Measurements from ENCODE around the gene CD7.

CD7 gene

DNA sequence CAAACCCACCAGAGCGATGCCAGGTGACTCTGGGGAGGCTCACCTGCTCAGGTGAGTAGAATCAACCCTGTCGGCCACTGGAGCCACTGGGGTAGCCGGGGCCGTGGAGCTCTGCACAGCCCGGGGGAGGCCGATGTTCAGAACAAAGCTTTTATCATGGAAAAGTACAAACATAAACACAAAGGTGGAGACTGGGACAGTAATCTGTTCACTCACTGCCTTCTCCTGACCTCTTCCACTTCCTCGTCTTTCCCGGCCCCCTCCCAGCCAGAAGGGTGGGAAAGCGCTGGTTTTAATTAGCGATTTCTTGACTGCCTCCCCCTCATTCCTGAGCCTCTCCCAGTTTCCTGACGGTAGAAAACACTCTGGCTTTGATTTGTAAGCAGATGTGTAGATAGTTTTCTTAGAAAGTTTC lies 31.9 kb upstream of the CD7 start:
- ATAC-seq: no peak

GRCh38 chr17:82348866-82349265 lies 31.5 kb upstream of the CD7 start:
- TF ChIP-seq ZNF565 (CRISPR knock-in tag; conservative IDR thresholded peaks at IDR 0.05; ENCODE audit: low read depth) (no peak), OSR1 (CRISPR knock-in tag; IDR thresholded peaks at IDR 0.05) (no peak), CSRNP3 (CRISPR knock-in tag; IDR thresholded peaks at IDR 0.05) (no peak), ESRRG (CRISPR knock-in tag; IDR thresholded peaks at IDR 0.05) (no peak), ISL1 (CRISPR knock-in tag; IDR thresholded peaks at IDR 0.05) (no peak), ZNF8 (CRISPR knock-in tag; IDR thresholded peaks at IDR 0.05) (no peak), GLIS3 (CRISPR knock-in tag; IDR thresholded peaks at IDR 0.05) (no peak), ARNTL (CRISPR knock-in tag; IDR thresholded peaks at IDR 0.05; ENCODE audit: borderline replicate concordance, low read depth) (no peak), RARB (CRISPR knock-in tag; IDR thresholded peaks at IDR 0.05) (no peak), ZFP30 (CRISPR knock-in tag; IDR thresholded peaks at IDR 0.05) (no peak), SNAI2 (CRISPR knock-in tag; IDR thresholded peaks at IDR 0.05) (no peak), CSDC2 (CRISPR knock-in tag; IDR thresholded peaks at IDR 0.05) (no peak), ZC3H10 (CRISPR knock-in tag; IDR thresholded peaks at IDR 0.05) (no peak), TCF4 (CRISPR knock-in tag; IDR thresholded peaks at IDR 0.05; ENCODE audit: borderline replicate concordance) (no peak), PPARA (CRISPR knock-in tag; IDR thresholded peaks at IDR 0.05; ENCODE audit: borderline replicate concordance) (no peak)
- TF ChIP-seq, protein P1, sequence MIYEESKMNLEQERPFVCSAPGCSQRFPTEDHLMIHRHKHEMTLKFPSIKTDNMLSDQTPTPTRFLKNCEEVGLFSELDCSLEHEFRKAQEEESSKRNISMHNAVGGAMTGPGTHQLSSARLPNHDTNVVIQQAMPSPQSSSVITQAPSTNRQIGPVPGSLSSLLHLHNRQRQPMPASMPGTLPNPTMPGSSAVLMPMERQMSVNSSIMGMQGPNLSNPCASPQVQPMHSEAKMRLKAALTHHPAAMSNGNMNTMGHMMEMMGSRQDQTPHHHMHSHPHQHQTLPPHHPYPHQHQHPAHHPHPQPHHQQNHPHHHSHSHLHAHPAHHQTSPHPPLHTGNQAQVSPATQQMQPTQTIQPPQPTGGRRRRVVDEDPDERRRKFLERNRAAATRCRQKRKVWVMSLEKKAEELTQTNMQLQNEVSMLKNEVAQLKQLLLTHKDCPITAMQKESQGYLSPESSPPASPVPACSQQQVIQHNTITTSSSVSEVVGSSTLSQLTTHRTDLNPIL (CRISPR knock-in tag; IDR thresholded peaks at IDR 0.05; ENCODE audit: low read depth): no peak
- TF ChIP-seq, protein P2, sequence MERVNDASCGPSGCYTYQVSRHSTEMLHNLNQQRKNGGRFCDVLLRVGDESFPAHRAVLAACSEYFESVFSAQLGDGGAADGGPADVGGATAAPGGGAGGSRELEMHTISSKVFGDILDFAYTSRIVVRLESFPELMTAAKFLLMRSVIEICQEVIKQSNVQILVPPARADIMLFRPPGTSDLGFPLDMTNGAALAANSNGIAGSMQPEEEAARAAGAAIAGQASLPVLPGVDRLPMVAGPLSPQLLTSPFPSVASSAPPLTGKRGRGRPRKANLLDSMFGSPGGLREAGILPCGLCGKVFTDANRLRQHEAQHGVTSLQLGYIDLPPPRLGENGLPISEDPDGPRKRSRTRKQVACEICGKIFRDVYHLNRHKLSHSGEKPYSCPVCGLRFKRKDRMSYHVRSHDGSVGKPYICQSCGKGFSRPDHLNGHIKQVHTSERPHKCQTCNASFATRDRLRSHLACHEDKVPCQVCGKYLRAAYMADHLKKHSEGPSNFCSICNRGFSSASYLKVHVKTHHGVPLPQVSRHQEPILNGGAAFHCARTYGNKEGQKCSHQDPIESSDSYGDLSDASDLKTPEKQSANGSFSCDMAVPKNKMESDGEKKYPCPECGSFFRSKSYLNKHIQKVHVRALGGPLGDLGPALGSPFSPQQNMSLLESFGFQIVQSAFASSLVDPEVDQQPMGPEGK (CRISPR knock-in tag; IDR thresholded peaks at IDR 0.05; ENCODE audit: borderline replicate concordance): no peak
- TF ChIP-seq, protein P3, sequence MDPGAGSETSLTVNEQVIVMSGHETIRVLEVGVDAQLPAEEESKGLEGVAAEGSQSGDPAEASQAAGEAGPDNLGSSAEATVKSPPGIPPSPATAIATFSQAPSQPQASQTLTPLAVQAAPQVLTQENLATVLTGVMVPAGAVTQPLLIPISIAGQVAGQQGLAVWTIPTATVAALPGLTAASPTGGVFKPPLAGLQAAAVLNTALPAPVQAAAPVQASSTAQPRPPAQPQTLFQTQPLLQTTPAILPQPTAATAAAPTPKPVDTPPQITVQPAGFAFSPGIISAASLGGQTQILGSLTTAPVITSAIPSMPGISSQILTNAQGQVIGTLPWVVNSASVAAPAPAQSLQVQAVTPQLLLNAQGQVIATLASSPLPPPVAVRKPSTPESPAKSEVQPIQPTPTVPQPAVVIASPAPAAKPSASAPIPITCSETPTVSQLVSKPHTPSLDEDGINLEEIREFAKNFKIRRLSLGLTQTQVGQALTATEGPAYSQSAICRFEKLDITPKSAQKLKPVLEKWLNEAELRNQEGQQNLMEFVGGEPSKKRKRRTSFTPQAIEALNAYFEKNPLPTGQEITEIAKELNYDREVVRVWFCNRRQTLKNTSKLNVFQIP (CRISPR knock-in tag; IDR thresholded peaks at IDR 0.05; ENCODE audit: borderline replicate concordance, low read depth): no peak
- ATAC-seq: no peak

More for the DNA sequence above, 31.9 kb upstream of the CD7 start:
- TF ChIP-seq ZC3H10 (CRISPR knock-in tag; IDR thresholded peaks at IDR 0.05) (no peak), TCF4 (CRISPR knock-in tag; IDR thresholded peaks at IDR 0.05; ENCODE audit: borderline replicate concordance) (no peak), TOX (CRISPR knock-in tag; IDR thresholded peaks at IDR 0.05; ENCODE audit: borderline replicate concordance) (no peak), GLIS3 (CRISPR knock-in tag; IDR thresholded peaks at IDR 0.05) (no peak), ARNTL (CRISPR knock-in tag; IDR thresholded peaks at IDR 0.05; ENCODE audit: borderline replicate concordance, low read depth) (no peak), ZNF565 (CRISPR knock-in tag; conservative IDR thresholded peaks at IDR 0.05; ENCODE audit: low read depth) (no peak), RARB (CRISPR knock-in tag; IDR thresholded peaks at IDR 0.05) (no peak), ESRRG (CRISPR knock-in tag; IDR thresholded peaks at IDR 0.05) (no peak), BACH2 (CRISPR knock-in tag; IDR thresholded peaks at IDR 0.05; ENCODE audit: borderline replicate concordance) (no peak)
- TF ChIP-seq, protein P4, sequence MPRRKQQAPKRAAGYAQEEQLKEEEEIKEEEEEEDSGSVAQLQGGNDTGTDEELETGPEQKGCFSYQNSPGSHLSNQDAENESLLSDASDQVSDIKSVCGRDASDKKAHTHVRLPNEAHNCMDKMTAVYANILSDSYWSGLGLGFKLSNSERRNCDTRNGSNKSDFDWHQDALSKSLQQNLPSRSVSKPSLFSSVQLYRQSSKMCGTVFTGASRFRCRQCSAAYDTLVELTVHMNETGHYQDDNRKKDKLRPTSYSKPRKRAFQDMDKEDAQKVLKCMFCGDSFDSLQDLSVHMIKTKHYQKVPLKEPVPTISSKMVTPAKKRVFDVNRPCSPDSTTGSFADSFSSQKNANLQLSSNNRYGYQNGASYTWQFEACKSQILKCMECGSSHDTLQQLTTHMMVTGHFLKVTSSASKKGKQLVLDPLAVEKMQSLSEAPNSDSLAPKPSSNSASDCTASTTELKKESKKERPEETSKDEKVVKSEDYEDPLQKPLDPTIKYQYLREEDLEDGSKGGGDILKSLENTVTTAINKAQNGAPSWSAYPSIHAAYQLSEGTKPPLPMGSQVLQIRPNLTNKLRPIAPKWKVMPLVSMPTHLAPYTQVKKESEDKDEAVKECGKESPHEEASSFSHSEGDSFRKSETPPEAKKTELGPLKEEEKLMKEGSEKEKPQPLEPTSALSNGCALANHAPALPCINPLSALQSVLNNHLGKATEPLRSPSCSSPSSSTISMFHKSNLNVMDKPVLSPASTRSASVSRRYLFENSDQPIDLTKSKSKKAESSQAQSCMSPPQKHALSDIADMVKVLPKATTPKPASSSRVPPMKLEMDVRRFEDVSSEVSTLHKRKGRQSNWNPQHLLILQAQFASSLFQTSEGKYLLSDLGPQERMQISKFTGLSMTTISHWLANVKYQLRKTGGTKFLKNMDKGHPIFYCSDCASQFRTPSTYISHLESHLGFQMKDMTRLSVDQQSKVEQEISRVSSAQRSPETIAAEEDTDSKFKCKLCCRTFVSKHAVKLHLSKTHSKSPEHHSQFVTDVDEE (CRISPR knock-in tag; IDR thresholded peaks at IDR 0.05): no peak

DNA sequence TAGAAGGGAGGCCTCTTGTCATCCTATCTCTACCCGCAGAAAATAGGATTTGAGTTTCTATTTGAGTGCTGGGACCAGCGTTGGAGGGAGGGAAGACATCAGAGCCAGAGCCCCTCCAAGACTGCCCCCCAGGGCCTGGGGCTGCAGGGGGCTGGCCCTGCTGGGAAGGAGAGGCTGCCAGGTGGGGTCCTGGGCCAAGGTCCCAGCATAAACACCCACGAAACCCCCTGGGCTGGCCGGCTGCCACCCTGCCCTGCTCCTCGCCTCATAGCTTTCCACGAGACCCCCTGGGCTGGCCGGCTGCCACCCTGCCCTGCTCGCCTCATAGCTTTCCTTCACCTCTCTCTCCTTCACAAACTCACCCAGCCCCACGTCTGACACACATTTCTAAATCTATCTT lies 31.0 kb upstream of the CD7 start:
- no peak for ATAC-seq
- no peak for TF ChIP-seq ZFP30 (CRISPR knock-in tag; IDR thresholded peaks at IDR 0.05)
- TF ChIP-seq PPARA (CRISPR knock-in tag; IDR thresholded peaks at IDR 0.05; ENCODE audit: borderline replicate concordance): no peak
- TF ChIP-seq, protein P1 (CRISPR knock-in tag; IDR thresholded peaks at IDR 0.05; ENCODE audit: low read depth): no peak
- TF ChIP-seq TCF4 (CRISPR knock-in tag; IDR thresholded peaks at IDR 0.05; ENCODE audit: borderline replicate concordance): no peak
- TF ChIP-seq ARNTL (CRISPR knock-in tag; IDR thresholded peaks at IDR 0.05; ENCODE audit: borderline replicate concordance, low read depth): no peak
- TF ChIP-seq, protein P4 (CRISPR knock-in tag; IDR thresholded peaks at IDR 0.05): no peak
- TF ChIP-seq ZNF8 (CRISPR knock-in tag; IDR thresholded peaks at IDR 0.05): no peak
- TF ChIP-seq ZC3H10 (CRISPR knock-in tag; IDR thresholded peaks at IDR 0.05): no peak
- no peak for TF ChIP-seq CSDC2 (CRISPR knock-in tag; IDR thresholded peaks at IDR 0.05)
- TF ChIP-seq CSRNP3 (CRISPR knock-in tag; IDR thresholded peaks at IDR 0.05): no peak
